Kidney (tissue), 14 donors: ENCODE measurements around the gene MLLT6. TPM values are rescaled to one million over a fixed set of nuclear protein-coding genes. Genes with fewer than 3 reads are reported as not detected.

Experiments used
- DNase-seq, 5 donors: peaks; one replicate each; pipeline ENCODE4 v3.0.0-alpha.2; 2013 to 2020
- FAIRE-seq: peaks from 2 replicates; lab custom pipeline; 2012; peaks lifted over from hg19 to GRCh38; lab: Jason Lieb, UNC
- H3K27ac ChIP-seq, 2 donors: one replicate each; pipeline ENCODE4 v1.7.0; 2013; ENCODE audit warnings: low read depth in 2 of 2, low read length in 2 of 2, inconsistent platforms in 1 of 2
- H3K27me3 ChIP-seq: one replicate; pipeline ENCODE4 v1.7.1; 2013; ENCODE audit warnings: low read length, inconsistent platforms; ENCODE audit not compliant: control insufficient read depth, insufficient read depth
- H3K36me3 ChIP-seq, 3 donors: one replicate each; pipeline versions ENCODE4 v1.7.0 to v1.7.1; 2013; ENCODE audit warnings: low read length in 3 of 3, control low read depth in 1 of 3, inconsistent platforms in 1 of 3; ENCODE audit not compliant: insufficient read depth in 3 of 3, control insufficient read depth in 2 of 3
- H3K4me1 ChIP-seq, 3 donors: one replicate each; pipeline versions ENCODE4 v1.7.0 to v1.7.1; 2013; ENCODE audit warnings: low read length in 3 of 3, inconsistent platforms in 1 of 3, low read depth in 1 of 3; ENCODE audit not compliant: control insufficient read depth in 2 of 3, insufficient read depth in 2 of 3
- H3K4me3 ChIP-seq, 3 donors: one replicate each; pipeline versions ENCODE4 v1.7.0 to v1.8.1; 2013; ENCODE audit warnings: low read length in 3 of 3, control low read depth in 1 of 3, inconsistent platforms in 1 of 3
- H3K9ac ChIP-seq, 3 donors: one replicate each; pipeline versions ENCODE4 v1.7.0 to v1.7.1; 2013; ENCODE audit warnings: low read length in 3 of 3, control low read depth in 1 of 3, inconsistent platforms in 1 of 3
- H3K9me3 ChIP-seq, 3 donors: one replicate each; pipeline versions ENCODE4 v1.7.0 to v1.7.1; 2013; ENCODE audit warnings: low read length in 3 of 3, control low read depth in 1 of 3, inconsistent platforms in 1 of 3; ENCODE audit not compliant: control insufficient read depth in 2 of 3, insufficient read depth in 1 of 3
- CTCF ChIP-seq: IDR thresholded peaks from 3 replicates; pipeline ENCODE4 v1.5.1; 2012; ENCODE audit warnings: mild to moderate bottlenecking, moderate library complexity, borderline replicate concordance; ENCODE audit not compliant: insufficient read depth; ENCODE audit errors: extremely low read depth
- intact Hi-C: fragments of 100-400 bp; cut with DNase I; formaldehyde crosslinking; loops from one replicate; pipeline ENCODE4 v1.11.1; 2022
- polyA plus RNA-seq: library from polyadenylated mRNA; stranded (reverse); fragments of 350-450 nt; fragmentation: Illumina TruSeq; extraction: RNeasy Lipid Tissue Mini Kit (QIAGEN cat#74804); gene quantifications from one replicate; pipeline ENCODE4 v1.2.3, GENCODE V29; 2014; ENCODE audit warnings: low read depth, low replicate concordance; ENCODE audit not compliant: insufficient read depth
- total RNA-seq: library from RNA; stranded (reverse); fragmentation: NEBNext Ultra II Directional; extraction: Animal tissue kit (Norgen Biotek cat#: 25700); gene quantifications from one replicate; pipeline ENCODE4 v1.2.1, GENCODE V29; 2021
- donor health status: control.
- donor health status: control.
- donor health status: control.
- donor health status: control.
- donor health status: control.
- donor health status: DM: yes; HTN: yes; CAD: no.
- donor health status: Normal renal cell carcinoma (clear cell type).

Gene MLLT6
- total and polyA plus RNA-seq, 2 donors from 2014 or later = 34.3 to 199 TPM

- DNase-seq = no peak
- no peak for TF ChIP-seq CTCF
- Histone ChIP-seq H3K27ac (no peak overlapping the region), H3K27me3 (peaks cover 38% of the 10 kb centered on the region), H3K9me3 (no peaks in the 10 kb centered on the region), H3K4me3 (no peak overlapping the region), H3K4me1 (peaks cover 0 to 7% (median under 1%) of the 10 kb centered on the region in 3 donors), H3K9ac (no peak overlapping the region), H3K36me3 (no peaks in the 10 kb centered on the region)
- no peak for FAIRE-seq
- intact Hi-C loops = loop anchor here (5.0 kb wide), 1 partner anchor 60 kb away; the partner anchor contains the start of gene CISD3
Measured at GRCh38 chr17:38671939-38672720, 32.9 kb upstream of the MLLT6 start.

GRCh38 chr17:38672788-38673706 is 32.0 kb upstream of the MLLT6 start:
- Histone ChIP-seq H3K9me3 (no peaks in the 10 kb centered on the region), H3K9ac (no peak overlapping the region), H3K36me3 (no peaks in the 10 kb centered on the region), H3K27me3 (peaks cover 37% of the 10 kb centered on the region), H3K4me3 (no peak overlapping the region), H3K4me1 (peaks cover 0 to 9% (median 3%) of the 10 kb centered on the region in 3 donors), H3K27ac (no peak overlapping the region)
- intact Hi-C loops = loop anchor here (5.0 kb wide), 1 partner anchor 59 kb away; the partner anchor contains the start of gene CISD3
- FAIRE-seq (no peak), DNase-seq (no peak)
- no peak for TF ChIP-seq CTCF

- Histone ChIP-seq H3K36me3 (no peaks in the 10 kb centered on the region), H3K4me3 (no peak overlapping the region), H3K9me3 (no peaks in the 10 kb centered on the region), H3K27me3 (peaks cover 33% of the 10 kb centered on the region), H3K9ac (no peak overlapping the region), H3K27ac (no peak overlapping the region), H3K4me1 (peaks cover 0 to 9% (median 3%) of the 10 kb centered on the region in 3 donors)
- FAIRE-seq (no peak), DNase-seq (peak in 2 of 5 donors; percentile 31 to 52)
- intact Hi-C loops = loop anchor here (5.0 kb wide), 1 partner anchor 59 kb away; the partner anchor contains the start of gene CISD3
- TF ChIP-seq CTCF = no peak
Measured at GRCh38 chr17:38673707-38674013, 31.4 kb upstream of the MLLT6 start.
